GM23248 (cell line): ENCODE measurements around the gene ABCG8. TPM values are rescaled to one million over a fixed set of nuclear protein-coding genes. Genes with fewer than 3 reads are reported as not detected.
"Not testable (repeated sequence)": the region's sequence is repeated elsewhere in the genome, so short reads cannot be mapped to it uniquely, and the experiment has no call there.

Experiments
- DNase-seq: peaks from one replicate; pipeline ENCODE4 v3.0.0-alpha.2; 2015
- H2AFZ ChIP-seq: fragments of 200-600 bp; sonication (generic); 2 replicates; pipeline ENCODE4 v1.6.1; 2016; ENCODE audit warnings: antibody characterized with exemption
- H3F3A ChIP-seq: fragments of 200-600 bp; sonication (generic); 2 replicates; pipeline ENCODE4 v1.6.1; 2016; ENCODE audit warnings: mild to moderate bottlenecking, antibody characterized with exemption, mixed run types; ENCODE audit not compliant: insufficient read depth
- H3K27ac ChIP-seq: fragments of 200-600 bp; sonication (generic); 2 replicates; pipeline ENCODE4 v1.5.1; 2016; ENCODE audit warnings: mild to moderate bottlenecking
- H3K27me3 ChIP-seq: fragments of 200-600 bp; sonication (generic); replicated peaks from 2 replicates; pipeline ENCODE4 v1.6.1; 2016; ENCODE audit warnings: mild to moderate bottlenecking; ENCODE audit not compliant: insufficient read depth
- H3K36me3 ChIP-seq: fragments of 200-600 bp; sonication (generic); 2 replicates; pipeline ENCODE4 v1.6.1; 2016; ENCODE audit warnings: low read depth, mild to moderate bottlenecking
- H3K4me1 ChIP-seq: fragments of 200-600 bp; sonication (generic); 2 replicates; pipeline ENCODE4 v1.6.1; 2016; ENCODE audit warnings: mild to moderate bottlenecking; ENCODE audit not compliant: insufficient read depth
- H3K4me2 ChIP-seq: fragments of 200-600 bp; sonication (generic); one replicate; pipeline ENCODE4 v1.6.1; 2016; ENCODE audit warnings: mild to moderate bottlenecking; ENCODE audit not compliant: unreplicated experiment
- H3K4me3 ChIP-seq: fragments of 200-600 bp; sonication (generic); 2 replicates; pipeline ENCODE4 v1.5.1; 2016; ENCODE audit warnings: mild to moderate bottlenecking
- H3K79me2 ChIP-seq: fragments of 200-600 bp; sonication (generic); 2 replicates; pipeline ENCODE4 v1.6.1; 2016; ENCODE audit warnings: mild to moderate bottlenecking; ENCODE audit not compliant: insufficient read depth
- H3K9ac ChIP-seq: fragments of 200-600 bp; sonication (generic); 2 replicates; pipeline ENCODE4 v1.6.1; 2016; ENCODE audit warnings: mild to moderate bottlenecking
- H3K9me2 ChIP-seq: fragments of 200-600 bp; sonication (generic); 2 replicates; pipeline ENCODE4 v1.6.1; 2016; ENCODE audit warnings: mixed run types, mild to moderate bottlenecking, moderate library complexity; ENCODE audit not compliant: insufficient read depth
- H3K9me3 ChIP-seq: fragments of 200-600 bp; sonication (generic); one replicate; pipeline ENCODE4 v1.6.1; 2017; ENCODE audit warnings: low read depth
- H4K20me1 ChIP-seq: fragments of 200-600 bp; sonication (generic); 2 replicates; pipeline ENCODE4 v1.6.0; 2016; ENCODE audit not compliant: insufficient read depth
- EZH2 ChIP-seq: fragments of 200-600 bp; sonication (generic); IDR thresholded peaks from 2 replicates; pipeline ENCODE4 v1.6.1; 2018; ENCODE audit warnings: antibody characterized with exemption, mild to moderate bottlenecking; ENCODE audit not compliant: insufficient read depth, poor library complexity, severe bottlenecking
- EZH2phosphoT487 ChIP-seq: fragments of 200-600 bp; sonication (generic); IDR thresholded peaks from 2 replicates; pipeline ENCODE4 v1.6.1; 2018; ENCODE audit warnings: antibody characterized with exemption, moderate library complexity, mild to moderate bottlenecking, low read depth; ENCODE audit not compliant: insufficient read depth
- WGBS, 2 experiments: methylation state at CpG; one replicate each; pipeline ENCODE4 v1.1.6; 2015 to 2017; ENCODE audit warnings: low lambda C conversion rate in 2 of 2, low coverage in 1 of 2; ENCODE audit errors: missing lambda C conversion rate in 2 of 2; 5-methylcytosine and 5-hydroxymethylcytosine counted together
- in situ Hi-C: fragments of 300-500 bp; cut with MboI; formaldehyde crosslinking; loops from 2 replicates; pipeline ENCODE4 v1.15.0; 2020
- polyA plus RNA-seq: library from polyadenylated mRNA; unstranded; fragments of >200 nt; fragmentation: Nextera tagmentation; extraction: Ambion mirVana; gene quantifications from 2 replicates; pipeline ENCODE4 v1.2.1, GENCODE V29; 2016
- total RNA-seq: library from RNA; depleted of rRNA; stranded (reverse); fragments of >200 nt; shearing (Covaris generic); gene quantifications from 2 replicates; pipeline ENCODE4 v1.2.3, GENCODE V29; 2014

ABCG8 gene
- total and polyA plus RNA-seq, 2 experiments from 2014 or later = 0.04 TPM; not detected in 1

GRCh38 chr2:43905871-43906270 is 67.1 kb downstream of the ABCG8 start:
- Histone ChIP-seq H3K27me3 (no peaks in the 10 kb centered on the region), H3K9me3 (no peaks in the 10 kb centered on the region), H3K4me2 (no peak overlapping the region), H3K9ac (no peak overlapping the region), H3K27ac (no peak overlapping the region), H3K9me2 (no peaks in the 10 kb centered on the region), H3K36me3 (peaks cover 16% of the 10 kb centered on the region), H3K79me2 (no peaks in the 10 kb centered on the region), H4K20me1 (no peaks in the 10 kb centered on the region), H3F3A (no peaks in the 10 kb centered on the region), H3K4me1 (no peaks in the 10 kb centered on the region), H2AFZ (no peak overlapping the region), H3K4me3 (no peak overlapping the region)
- no peak for DNase-seq
- TF ChIP-seq EZH2 = no peak
- no peak for TF ChIP-seq EZH2phosphoT487
- 87 to 88% methylated on average over 5 of the region's 5 CpGs for WGBS, 2 experiments
- in situ Hi-C loops = no loop called here

GRCh38 chr2:43906448-43907109 is 67.8 kb downstream of the ABCG8 start:
- H3K79me2 ChIP-seq = no peaks in the 10 kb centered on the region
- H3K4me3 ChIP-seq = no peak overlapping the region
- H4K20me1 ChIP-seq = no peaks in the 10 kb centered on the region
- no peak overlapping the region for H3K9ac ChIP-seq
- no peak for TF ChIP-seq EZH2phosphoT487
- TF ChIP-seq EZH2 = no peak
- no peaks in the 10 kb centered on the region for H3K9me2 ChIP-seq
- H3K36me3 ChIP-seq = peaks cover 16% of the 10 kb centered on the region
- H3K27me3 ChIP-seq = no peaks in the 10 kb centered on the region
- H3K4me2 ChIP-seq = no peak overlapping the region
- H3K9me3 ChIP-seq = no peaks in the 10 kb centered on the region
- in situ Hi-C loops = no loop called here
- 96 to 97% methylated on average over 6 of the region's 6 CpGs for WGBS, 2 experiments
- H3K27ac ChIP-seq = no peak overlapping the region
- no peaks in the 10 kb centered on the region for H3F3A ChIP-seq
- no peaks in the 10 kb centered on the region for H3K4me1 ChIP-seq
- no peak overlapping the region for H2AFZ ChIP-seq
- DNase-seq = no peak

GRCh38 chr2:43911136-43911790 is 72.5 kb downstream of the ABCG8 start:
- H3F3A ChIP-seq, DNase-seq, in situ Hi-C loops, H3K4me3 ChIP-seq, H3K4me2 ChIP-seq, H2AFZ ChIP-seq, H3K9me2 ChIP-seq, H3K9ac ChIP-seq, H3K9me3 ChIP-seq, H3K27me3 ChIP-seq, H3K79me2 ChIP-seq, H4K20me1 ChIP-seq, H3K4me1 ChIP-seq, H3K27ac ChIP-seq: not testable (repeated sequence)
- peaks cover 34% of the 10 kb centered on the region; the same call in 1 of the 2 replicates for H3K36me3 ChIP-seq
- WGBS, 2 experiments = 86 to 88% methylated on average over 7 to 8 of the region's 8 CpGs

GRCh38 chr2:43924463-43924862 is 85.7 kb downstream of the ABCG8 start:
- H3K27ac ChIP-seq = no peak overlapping the region
- no peaks in the 10 kb centered on the region for H4K20me1 ChIP-seq
- no peak for DNase-seq
- no peak overlapping the region for H3K9ac ChIP-seq
- H3K4me1 ChIP-seq = no peaks in the 10 kb centered on the region
- no peak for TF ChIP-seq EZH2
- TF ChIP-seq EZH2phosphoT487 = no peak
- H3K9me3 ChIP-seq = no peaks in the 10 kb centered on the region
- H3K36me3 ChIP-seq = peaks cover 26% of the 10 kb centered on the region
- no peak overlapping the region for H2AFZ ChIP-seq
- H3K4me3 ChIP-seq = no peak overlapping the region
- 94 to 100% methylated on average over 2 of the region's 2 CpGs for WGBS, 2 experiments
- H3F3A ChIP-seq = no peaks in the 10 kb centered on the region
- no peaks in the 10 kb centered on the region for H3K27me3 ChIP-seq
- H3K9me2 ChIP-seq = no peaks in the 10 kb centered on the region
- no peak overlapping the region for H3K4me2 ChIP-seq
- in situ Hi-C loops = no loop called here
- no peaks in the 10 kb centered on the region for H3K79me2 ChIP-seq
